Measurements from ENCODE around the gene SMCO2.

GRCh38 chr12:27425306-27425705 lies 21.2 kb upstream of the SMCO2 start:
- TF ChIP-seq GATA2 (IDR thresholded peaks at IDR 0.05; ENCODE audit: low read depth, low read length) (no peak), GATA3 (IDR thresholded peaks at IDR 0.05; ENCODE audit: low read depth, low read length) (no peak)
